T-helper 9 cell (primary cell): ENCODE results near the gene SNRNP48.

ENCODE experiments used
- DNase-seq: peaks from one replicate; pipeline ENCODE4 v3.0.0-alpha.2; 2020

The SNRNP48 gene

GRCh38 chr6:7604003-7604402, 14.0 kb downstream of the SNRNP48 start:
- no peak for DNase-seq

DNA sequence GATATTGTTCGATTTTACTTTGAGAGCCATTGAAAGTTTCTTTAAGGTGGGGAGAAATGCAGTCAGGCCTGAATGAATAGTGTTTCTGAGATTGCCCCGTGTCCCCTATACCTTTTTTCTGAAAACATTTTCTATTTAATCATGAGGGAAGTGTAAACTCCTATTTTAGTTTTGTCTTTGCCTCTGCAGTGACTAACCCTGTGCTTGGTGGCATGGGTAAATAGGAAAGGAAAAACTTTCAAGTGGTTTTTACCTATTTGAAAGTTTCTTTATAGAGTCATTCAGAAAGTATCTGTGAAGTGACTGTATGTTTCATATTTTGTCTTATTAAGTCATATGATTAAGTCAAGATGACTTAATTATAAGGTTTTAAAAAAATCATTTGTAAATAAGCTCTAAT, 14.5 kb downstream of the SNRNP48 start:
- DNase-seq: no peak

- no peak for DNase-seq
Observed at GRCh38 chr6:7615611-7616383, 25.8 kb downstream of the SNRNP48 start.

GRCh38 chr6:7617801-7618764, 28.1 kb downstream of the SNRNP48 start:
- no peak for DNase-seq

- DNase-seq: no peak
Observed at GRCh38 chr6:7621761-7622160, 31.8 kb downstream of the SNRNP48 start.

DNA sequence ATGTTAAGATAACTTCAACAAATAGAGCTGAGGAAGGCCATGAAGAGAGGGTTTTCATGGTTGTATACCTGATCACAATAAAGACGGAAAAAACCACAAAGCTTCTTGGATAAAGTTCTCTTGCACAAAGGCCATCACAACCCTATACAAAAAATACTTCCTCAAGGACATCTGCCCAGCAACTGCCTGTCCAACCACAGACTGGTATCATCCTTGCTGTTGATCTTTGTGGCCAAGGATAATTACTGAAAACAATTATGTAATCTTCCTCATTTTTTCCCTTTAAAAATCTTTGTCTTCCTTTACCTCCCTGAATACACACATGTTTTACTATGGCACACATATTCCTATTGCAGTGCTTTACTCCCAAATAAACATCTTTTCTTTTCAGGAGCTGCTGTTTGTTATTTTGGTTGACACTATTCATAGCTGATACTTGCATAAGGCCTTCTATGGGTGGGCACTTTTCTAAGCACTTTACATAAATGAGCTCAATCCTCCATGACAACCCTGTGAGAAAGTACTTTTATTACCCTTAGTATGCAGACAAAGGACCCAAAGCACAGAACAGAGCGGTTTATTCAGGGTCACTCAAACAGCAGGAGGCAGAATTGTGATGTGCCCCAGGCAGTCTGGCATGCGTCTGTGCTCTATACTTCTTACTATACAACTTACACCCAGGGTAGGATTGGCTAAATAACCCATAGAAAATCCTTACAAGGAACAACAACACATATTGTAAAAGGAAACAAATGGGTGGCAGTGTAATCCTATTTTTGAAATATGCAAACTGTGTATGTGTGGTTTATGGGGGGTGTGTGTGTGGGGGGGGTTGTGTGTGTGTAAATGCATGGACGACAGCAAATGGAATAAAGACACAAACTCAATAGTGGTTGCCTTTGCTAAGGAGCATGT, 35.1 kb downstream of the SNRNP48 start:
- DNase-seq: no peak

DNA sequence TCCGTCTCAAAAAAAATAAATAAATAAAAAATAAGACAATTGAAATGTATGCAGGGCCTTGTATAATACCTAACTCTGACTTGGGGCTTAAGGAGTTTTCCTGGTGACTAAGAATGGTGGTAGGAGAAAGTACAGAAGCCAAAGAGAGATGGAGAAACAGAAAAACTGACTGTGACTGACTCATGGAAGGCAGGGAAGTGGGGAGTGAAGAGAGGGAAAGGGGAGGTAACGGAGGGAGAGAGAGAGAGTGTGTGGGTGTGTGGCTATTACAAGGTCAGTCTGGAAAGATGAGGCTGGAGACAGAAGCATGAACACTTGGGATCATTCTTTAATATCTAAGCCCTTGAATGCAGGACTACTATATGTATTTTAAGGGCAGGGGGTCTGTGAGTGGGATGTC, 38.5 kb downstream of the SNRNP48 start:
- no peak for DNase-seq

GRCh38 chr6:7628909-7629308, 38.9 kb downstream of the SNRNP48 start:
- DNase-seq: no peak

GRCh38 chr6:7629321-7629720, 39.3 kb downstream of the SNRNP48 start:
- DNase-seq: no peak

DNA sequence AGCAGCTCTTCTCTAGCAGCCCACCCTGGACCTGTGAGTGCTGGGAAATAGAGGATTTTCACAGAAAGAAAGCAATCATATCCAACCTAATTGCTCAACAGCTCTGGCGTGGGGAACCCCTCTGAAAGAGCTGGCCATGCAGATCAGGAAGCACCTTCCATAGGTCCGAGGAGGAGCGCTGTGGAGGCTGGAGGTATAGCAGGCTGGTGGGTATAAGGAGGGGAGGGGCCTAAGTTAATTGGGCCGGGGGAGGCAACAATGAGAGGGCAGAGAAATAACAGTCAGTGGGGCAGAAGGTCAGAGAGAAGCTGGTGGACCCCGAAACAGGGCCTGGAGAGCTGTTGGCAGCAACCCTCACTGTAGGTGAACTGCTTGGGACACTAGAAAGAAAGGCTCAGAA, 40.8 kb downstream of the SNRNP48 start:
- DNase-seq: no peak

DNA sequence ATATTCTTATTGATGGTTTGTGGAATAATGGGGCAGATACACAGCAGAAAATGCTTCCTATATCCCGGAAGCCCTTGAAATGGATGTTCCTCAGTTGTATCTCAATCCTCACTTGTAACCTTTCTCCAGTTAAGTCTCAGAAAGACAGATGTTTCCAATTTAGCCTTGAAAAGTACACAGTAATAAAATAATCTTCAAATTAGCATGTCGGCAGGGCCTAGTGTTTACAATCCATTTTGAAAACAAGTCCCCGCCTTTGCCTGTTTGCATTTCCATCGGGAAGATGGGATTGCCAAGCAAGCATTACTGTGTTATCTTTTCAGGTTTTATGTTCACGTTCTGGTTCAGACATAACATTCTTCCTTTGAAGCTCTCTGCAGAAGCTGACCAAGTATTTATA, 41.5 kb downstream of the SNRNP48 start:
- no peak for DNase-seq

GRCh38 chr6:7632501-7633290, 42.7 kb downstream of the SNRNP48 start:
- no peak for DNase-seq

DNA sequence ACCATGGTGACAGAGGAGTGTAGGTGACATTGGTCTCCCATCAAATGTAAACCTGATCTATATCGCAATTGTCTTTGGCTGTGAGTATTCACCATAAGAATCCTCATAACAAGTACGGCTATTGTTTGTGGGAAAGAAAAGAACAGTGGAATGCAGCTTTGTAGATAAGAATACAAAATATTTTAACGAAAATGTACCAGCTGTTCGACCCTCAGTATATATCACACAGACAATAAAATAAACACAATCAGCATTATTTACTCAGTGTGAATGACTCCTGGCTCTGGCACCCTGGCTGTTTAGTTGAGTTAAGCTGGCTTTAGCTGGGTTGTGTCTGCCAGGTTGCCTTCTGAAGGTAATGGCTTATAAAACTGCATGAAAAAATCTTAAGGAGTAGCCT, 43.4 kb downstream of the SNRNP48 start:
- DNase-seq: no peak

- no peak for DNase-seq
Observed at GRCh38 chr6:7636151-7636550, 46.2 kb downstream of the SNRNP48 start.

DNA sequence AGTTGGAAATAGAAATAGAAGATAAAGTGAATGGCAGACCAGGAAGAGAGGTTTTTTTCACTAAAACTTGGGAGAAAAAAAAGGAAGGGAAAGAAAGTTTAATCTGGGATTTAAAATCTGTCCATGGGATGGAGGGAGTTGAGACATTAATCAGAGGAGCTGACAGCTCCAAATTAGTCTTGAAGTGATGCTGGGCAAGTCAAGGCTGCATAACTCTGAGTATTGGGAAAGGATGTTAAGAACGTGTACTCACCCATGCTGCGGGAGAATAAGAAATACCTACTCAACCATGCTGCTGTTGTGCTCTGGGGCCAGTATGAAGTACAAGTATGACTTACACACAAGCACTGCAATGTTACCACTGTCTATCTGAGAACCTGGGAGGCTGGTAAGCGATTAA, 47.5 kb downstream of the SNRNP48 start:
- no peak for DNase-seq

- DNase-seq: no peak
Observed at GRCh38 chr6:7639427-7639826, 49.4 kb downstream of the SNRNP48 start.

DNA sequence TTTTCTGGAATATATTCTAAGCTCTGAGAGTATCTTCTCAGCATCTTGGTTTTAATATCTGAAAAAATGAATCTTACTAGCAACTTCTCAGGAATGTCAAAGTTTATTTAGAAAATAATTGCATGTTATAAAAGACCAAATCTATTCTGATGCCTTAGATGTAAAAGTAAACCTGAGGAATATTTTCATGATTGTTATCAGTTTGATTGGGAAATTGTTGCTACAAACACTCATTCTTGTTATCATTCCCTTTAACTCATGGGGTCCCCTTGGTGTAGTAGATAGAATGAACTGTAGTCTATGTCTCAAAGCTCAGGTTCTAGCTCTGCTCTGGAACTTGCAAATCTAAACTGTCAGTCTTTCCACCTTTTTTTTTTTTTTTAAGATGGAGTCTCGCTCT, 50.0 kb downstream of the SNRNP48 start:
- DNase-seq: no peak

- DNase-seq: no peak
Observed at GRCh38 chr6:7640607-7641577, 50.9 kb downstream of the SNRNP48 start.

DNA sequence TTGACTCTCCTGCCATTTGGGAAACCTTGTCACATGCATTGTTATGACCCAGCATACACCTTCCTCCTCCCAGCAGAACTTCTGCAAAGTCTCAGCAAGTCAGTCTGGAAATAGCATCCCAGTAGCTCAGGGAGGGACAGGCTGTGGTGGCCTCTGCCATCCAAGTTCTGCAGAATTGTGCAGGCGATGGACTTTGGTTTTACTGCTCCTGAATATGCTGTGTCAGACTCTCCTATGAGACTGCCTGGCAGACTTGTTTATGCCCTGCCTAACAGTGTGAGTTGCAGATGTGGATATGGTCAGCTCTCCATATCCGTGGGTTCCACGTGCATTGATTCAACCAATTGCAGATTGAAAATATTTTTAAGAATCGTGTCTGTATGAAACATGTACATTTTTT, 52.8 kb downstream of the SNRNP48 start:
- DNase-seq: no peak

GRCh38 chr6:7644417-7644816, 54.4 kb downstream of the SNRNP48 start:
- DNase-seq: no peak

GRCh38 chr6:7646394-7646793, 56.4 kb downstream of the SNRNP48 start:
- DNase-seq: no peak
